Smooth muscle cell of the brain vasculature (primary cell): Measurements from ENCODE around the gene LYRM2.

Source experiments
- DNase-seq: peaks from one replicate; pipeline ENCODE4 v3.0.0-alpha.2; 2012; ENCODE audit warnings: low read depth, low spot score

Gene LYRM2

DNA sequence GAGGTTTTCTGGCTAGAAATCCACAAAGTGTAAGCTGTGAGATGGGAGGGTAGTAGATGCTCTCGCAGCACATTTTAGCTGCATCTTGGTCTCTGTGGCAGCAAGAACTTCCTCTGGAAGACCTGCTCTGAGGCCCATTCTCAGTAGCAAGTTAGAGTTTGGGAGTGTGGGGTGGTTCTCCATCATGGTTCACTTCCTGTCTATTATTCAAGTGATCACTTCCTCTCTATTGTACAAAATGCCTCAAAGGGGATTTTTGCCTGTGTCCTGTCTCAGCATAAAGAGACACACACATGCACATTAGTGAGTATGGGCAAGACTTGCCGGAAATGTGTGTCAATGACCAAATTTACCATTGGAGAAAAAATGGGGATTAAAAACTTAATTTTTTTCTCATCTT is 42.5 kb downstream of the LYRM2 start:
- no peak for DNase-seq

DNA sequence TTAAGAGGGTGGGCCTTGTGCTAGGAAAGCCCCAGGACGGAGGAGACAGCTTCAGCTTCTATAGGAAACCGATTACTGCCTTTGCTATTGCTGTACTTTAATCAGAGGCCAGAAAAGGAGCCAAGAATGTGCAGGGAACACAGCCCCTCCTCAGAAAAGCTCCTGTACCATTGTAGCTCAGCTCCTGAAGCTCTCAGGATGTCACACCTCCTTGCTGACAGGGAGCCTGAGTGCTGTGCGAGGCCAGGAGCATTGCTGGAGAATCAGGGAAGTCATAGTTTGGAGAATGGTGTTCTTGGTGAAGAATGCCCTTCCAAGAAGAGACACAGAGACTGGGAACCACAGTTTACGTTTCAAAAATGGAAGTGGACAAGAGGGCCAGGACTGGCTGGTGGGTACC is 46.8 kb downstream of the LYRM2 start:
- DNase-seq = no peak

DNA sequence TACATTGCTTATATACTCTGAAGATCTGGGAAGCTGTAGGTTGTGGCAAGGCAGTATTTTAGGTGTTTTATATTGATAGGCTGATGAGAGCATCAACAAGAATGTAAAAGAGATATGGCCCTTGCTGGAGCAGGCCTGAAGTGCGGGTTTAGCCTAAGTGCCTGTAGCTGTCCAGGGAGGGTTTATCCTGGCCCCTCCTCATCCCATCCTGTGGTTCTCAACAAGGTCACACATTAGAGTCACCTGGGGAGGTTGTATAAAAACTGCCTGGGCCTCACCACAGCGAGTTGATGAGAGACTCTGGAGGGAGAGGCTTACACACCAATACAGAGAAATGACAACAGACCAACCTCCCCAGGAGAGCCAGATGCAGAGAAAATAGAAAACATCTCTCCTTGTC is 48.4 kb downstream of the LYRM2 start:
- no peak for DNase-seq

DNA sequence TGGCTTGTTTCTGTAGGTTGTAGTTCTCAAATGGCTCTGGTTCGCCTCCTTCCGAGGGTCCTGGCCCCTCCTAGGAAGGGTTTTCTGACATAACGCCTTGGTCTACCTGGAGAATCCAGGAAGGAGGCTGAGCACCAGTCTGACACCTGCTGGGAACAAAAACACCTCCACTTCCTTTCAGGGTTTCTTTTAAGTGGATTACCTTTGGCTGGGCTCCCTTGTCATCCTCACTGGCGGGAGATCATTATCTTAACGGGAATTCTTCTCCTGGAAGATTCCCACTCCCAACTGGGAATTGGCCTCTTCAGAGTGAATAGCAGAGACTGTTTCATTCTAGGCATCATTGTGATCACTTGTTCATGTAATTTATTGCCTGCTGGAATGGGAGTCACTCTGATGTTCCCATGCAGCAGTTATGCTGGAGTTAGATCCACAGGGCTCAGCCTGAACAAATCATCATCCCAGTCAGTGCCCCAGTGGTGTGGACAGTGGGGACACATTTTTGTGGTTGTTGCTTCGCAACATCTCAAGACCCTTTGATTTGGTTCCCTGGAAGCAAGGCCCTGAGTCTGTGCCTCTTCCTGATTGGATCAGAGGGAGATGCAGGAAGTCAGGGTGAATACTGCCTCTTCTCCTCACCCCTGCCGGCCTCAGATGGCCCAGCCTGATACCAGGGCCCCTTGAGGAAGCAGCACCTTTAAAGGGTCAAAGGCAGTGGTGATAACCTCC is 49.1 kb downstream of the LYRM2 start:
- no peak for DNase-seq

DNA sequence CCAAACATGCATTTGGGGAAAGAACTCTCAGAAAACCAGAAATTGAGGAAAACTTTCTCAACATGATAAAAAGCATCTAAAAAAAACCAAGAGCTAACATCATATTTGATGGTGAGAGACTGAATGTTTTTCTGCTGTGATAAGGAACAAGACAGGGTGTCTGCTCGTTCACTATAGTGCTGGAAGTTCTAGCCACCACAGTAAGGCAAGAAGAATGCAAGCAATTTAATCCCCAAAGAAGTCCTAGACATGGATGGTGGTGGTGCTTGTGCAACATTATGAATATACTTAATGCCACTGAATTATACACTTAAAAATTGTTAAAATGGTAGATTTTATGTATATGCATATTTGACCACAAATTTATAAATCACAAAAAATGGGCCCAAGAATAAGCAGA is 53.4 kb downstream of the LYRM2 start:
- DNase-seq = no peak

DNA sequence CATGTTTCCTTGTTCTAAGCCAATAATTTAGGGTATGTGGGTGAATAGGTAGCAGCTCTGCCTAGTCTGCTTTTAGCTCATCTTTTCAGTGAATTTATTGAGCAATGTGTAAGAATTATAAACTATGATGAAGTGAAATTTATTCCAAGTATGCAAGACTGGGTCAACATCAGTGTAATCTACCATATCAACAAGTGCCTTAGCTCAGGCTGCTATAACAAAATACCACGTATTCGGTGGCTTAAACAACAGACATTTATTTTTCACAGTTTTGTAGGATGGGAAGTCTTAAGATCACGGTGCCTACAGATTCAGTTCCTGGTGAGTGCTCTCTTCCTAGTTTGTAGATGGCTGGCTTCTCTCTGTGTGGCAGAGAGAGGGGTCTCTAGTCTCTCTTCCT is 54.0 kb downstream of the LYRM2 start:
- DNase-seq = no peak

DNA sequence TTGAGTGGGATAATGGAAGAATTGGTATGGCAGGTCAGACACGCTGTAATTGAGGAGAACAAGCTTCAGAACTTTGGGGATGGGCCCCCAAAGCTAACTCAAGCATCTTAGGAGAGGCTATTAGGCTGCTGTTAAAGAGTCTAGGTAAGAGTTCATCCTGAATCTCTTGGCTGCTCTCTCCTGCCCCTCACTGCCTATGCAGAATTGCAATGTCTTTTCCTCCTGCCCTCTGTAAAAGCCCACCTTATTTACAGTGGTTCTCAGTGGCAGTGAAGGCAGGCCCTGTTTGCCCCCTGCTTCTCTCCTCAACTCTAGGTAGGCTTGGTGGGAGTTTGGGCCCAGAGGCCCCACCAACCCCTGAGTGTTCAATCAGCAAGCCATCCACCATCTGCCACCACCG is 55.0 kb downstream of the LYRM2 start:
- DNase-seq = no peak

DNA sequence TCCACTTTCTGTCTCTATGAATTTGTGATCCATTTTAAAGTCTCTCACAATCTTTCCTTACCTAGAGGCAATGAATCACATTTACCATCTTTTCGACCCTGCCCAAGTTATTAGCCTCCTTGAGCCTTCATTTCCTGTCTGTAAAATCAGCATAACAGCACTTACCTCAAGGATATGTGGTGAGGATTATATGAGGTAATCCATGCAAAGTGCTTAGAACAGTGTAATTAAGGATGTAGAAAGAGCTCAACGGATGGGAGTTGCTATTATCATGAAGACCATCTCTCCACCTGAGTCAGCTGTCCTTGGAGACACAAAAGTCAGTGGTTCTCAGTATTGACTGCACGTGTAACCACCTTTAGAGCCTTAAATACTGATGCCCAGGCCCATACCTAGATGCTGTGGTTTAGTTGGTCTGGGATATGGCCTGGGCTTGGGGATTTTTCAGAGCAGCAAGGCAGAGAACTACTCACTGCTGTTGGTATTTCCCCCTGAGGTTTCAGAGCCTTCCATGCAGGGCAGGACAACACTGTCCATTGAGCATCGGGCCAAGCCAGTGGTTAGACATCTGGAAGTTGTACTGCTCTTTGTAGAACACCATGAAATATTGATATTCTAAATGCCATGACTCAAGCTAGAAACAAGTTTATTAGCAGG is 55.8 kb downstream of the LYRM2 start:
- DNase-seq = no peak

DNA sequence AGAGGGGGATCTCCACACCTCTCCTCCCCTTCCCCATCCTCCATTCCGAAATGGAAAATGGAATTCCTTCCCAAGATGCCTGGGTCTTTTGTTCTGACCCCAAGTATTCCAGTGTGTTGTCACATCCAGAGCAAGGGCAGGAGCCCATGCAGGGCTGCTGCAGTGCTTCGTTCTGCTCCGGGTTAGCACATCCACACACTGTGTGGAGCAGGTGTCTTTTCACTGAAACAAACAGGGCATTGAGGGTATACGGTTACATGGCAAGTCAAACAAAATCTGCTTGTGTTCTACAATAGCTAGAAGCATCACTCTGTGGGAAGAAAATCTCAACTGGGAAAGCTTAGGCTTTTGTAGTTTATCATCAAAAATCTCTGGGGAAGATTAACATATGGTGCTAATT is 56.9 kb downstream of the LYRM2 start:
- no peak for DNase-seq

DNA sequence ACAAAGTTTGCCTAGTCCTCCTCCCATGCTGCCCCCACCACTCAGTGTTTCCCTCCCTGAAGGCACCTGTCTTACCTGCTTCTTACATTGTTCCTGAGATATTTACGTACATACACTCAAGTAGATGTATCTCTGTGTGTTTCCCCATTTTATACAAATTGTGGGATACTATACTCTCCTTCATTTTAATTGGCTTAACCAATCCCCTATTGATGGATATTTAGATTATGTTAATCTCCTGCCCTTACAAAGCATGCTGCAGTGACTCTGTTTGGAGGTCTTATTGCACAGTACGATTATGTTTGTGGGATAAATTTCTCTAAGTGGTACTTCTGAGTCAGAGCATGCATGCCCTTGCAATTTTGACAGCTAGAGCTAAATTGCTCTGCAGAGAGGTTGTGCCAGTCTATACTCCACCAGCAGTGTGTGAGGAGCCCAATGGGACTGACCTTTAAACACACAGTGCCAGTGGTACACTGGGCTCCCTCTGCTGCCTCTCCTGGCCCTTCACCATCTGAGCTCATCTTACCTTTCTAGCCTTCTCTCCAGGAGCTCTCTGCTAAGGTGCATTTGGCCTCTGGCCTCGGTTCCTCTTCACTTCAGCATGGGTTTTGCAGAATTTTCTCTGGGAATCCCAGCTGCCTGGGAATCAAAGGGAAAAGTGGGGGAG is 57.4 kb downstream of the LYRM2 start:
- DNase-seq = no peak

DNA sequence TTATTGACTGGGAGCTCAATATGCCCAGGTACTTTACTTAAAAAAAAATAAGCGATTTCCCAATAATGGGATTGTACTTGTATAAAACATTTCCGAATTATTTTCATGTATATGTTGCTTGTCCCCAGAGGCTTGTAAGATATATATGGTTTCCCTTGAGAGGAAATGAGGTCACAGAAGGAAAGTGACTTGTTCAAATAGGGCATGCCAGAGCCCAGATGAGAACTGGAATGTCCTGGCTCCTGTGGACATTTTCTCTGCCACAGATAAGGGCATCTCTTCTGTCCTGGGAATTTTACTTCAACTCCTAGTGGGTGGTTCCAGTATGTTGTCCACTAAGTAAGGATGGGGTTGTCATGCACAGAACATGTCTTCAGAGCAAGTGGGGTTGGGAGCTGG is 63.0 kb downstream of the LYRM2 start:
- no peak for DNase-seq

DNA sequence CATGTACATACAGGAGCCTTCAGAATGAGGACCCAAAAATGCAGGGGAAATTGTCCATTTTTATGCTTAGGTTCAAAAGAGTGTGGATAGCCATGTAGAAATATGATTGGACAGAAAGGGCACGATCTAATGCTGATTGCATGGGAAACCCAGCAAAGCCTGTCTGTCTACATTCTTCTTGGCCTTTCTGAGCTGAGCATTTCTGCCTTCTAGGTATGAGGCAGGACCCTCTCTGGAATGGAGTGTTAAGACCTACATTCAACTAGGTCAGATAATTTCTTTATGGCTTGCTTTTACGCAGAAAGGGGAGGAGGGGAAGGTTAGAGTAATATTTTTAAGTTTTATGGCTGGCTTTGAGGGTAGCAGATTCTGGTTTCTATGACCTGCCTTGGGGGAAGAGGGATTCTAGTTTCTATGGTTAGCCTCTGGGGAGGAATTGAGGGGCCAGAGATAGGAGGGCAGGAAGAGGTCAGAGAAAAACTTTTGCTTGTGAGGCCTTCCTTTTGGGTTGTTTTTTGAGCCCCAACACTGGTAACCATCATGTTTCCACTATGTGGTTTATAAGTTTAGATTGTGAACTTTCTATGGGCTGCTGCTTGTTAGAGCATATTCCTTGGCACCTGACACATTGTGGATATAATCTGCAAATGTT is 63.5 kb downstream of the LYRM2 start:
- no peak for DNase-seq

DNA sequence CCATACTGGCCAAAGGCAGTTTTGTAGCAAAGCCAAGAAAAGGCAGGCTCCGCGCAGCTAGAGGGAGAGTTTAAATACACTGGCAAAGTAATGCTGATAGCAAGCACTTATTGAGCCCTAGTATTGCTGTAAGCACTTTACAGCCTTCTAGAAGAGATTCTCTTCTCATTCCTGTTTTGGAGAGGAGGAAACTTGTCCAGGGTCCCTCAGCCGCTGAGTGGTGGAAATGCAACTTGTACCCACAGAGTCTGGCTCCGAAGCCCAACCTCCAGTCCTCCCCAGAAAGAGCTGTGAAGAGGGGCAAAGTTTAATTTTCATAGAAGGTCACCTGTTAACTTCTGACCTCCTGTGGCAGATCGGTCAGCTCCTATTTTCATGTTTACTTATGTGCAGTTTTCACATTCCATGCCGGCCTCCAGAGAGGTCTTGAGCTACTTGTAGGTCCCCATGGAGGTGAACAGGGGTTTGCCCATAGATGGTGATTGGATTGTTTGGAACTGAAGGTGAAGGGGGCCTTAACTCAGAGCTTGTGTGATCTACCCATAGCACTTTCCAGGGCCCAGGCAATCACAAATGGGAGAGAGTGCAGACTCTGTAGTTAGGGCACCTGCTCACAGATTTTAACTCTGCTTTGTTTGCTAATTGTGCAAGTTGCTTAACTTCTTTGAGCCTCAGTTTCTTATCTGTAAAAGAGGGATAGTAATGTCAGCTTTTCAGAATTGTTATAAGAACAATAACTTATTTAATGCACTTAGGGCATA is 70.7 kb downstream of the LYRM2 start:
- DNase-seq = no peak

DNA sequence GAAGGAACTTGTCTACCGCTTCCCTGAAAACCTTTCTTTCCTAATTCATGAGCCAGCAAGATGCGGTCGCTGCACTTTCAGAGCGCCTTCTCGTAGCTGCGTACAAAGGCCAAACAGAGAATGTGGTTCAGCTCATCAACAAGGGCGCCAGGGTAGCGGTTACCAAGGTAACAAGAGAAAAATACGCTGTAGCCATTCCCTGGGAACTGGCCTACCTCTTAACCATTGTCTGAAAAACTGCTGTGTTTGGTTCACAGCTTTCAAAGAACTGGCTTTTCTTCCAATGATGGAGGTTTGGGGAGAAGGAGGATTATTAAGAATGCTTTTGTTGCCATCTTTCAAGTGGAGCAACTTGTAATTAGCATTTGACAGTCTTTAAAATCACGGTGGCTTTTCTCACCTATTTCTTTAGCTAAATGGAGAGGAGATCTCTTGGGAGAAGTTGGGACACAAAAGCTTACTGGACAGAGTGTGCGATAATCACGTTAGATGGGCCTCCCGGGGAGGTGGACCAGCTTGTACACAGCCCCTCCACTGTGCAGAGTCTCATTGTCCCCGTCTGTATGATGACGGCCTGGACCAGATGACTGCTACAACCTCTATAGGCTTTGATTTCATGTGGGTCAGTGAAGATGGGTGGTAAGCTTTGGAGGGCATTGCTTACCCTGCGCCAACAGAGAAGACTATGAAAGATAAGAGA is 71.5 kb downstream of the LYRM2 start:
- DNase-seq = no peak

DNA sequence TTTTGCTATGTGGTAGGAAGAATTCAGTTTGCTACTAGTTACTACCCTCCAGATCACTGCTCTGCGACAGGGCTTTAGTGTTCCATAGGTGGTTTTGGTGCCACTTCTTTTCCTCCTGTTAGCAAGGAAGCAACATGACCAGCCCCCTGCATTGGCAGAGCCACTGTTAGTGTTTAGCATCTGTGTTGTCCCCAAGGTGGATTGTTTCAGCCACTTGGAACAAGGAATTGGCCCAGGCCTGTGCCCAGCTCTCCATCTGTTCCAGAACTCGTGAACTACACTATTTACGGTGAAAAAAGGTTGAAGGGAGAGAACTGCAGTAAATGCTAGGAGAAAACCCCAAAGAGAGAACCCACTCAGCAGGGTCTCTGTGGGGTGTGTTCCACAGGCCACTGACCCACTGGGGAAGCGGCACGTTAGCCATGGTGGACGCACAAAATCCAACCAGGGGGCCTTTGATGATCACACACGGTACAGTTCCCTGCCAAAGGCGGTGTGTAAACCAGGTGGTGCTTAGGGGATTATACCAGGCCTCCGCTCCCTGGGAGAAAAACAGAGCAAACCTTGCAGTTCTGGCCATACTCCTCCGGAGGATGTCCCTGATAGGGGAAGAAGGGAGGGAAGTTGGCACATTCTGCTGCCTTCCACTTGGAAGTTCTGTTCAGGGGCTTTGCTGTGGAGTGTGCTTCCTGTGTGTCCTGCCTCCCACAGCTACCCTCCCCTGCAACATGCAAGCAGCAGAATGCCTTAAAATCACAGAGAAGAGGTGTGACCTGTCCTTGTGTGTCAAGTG is 72.3 kb downstream of the LYRM2 start:
- DNase-seq = no peak

DNA sequence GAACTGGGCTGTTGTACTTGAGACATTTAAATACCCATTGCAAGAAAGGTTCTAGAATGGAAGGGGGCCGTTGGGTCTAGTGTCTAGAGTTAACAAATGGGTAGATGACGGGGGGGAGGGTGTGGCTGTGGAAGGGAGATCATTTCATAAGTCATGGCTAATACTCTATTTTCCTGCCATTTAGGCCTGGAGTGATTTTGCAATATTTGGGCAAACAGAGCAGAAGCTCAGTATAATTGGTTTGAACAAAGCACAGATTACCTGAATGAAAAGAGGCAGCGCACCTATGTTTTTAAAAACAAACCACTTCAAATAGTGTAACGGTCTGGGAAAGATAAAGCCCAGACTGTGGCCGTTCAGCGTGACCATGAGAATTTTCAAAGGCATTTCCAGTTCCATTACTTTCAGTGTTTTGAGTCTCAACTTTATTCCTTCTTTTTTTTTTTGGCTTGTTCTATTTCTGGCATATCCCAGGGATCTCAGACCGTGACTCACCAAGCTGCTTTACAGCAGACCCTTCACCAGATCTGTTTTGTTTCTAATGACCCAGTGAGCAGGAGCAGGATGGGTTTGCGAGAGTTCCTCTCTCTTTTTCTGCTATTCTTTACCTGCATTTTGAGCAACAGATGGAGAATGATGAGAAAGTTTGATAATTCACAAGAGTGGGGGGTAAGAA is 73.7 kb downstream of the LYRM2 start:
- no peak for DNase-seq

DNA sequence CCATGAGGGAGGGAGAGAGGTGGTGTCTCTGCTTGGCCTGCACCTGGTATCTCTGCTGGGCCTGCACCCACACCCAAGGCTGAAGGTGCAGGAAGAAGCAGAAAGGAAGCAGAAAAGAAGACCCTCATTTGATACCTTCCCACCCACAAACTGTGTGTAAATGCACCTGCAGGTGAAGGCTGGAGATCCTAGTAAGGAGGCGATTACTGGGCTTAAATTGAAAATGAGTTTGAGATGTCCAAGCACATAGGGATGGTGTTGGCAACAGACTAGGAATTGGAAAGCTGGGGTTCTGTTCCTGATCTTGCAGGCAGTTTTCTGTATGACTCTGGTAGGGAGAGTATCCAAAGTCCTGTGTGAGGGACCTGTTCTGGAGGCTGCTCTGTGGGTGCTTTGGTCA is 74.7 kb downstream of the LYRM2 start:
- no peak for DNase-seq

DNA sequence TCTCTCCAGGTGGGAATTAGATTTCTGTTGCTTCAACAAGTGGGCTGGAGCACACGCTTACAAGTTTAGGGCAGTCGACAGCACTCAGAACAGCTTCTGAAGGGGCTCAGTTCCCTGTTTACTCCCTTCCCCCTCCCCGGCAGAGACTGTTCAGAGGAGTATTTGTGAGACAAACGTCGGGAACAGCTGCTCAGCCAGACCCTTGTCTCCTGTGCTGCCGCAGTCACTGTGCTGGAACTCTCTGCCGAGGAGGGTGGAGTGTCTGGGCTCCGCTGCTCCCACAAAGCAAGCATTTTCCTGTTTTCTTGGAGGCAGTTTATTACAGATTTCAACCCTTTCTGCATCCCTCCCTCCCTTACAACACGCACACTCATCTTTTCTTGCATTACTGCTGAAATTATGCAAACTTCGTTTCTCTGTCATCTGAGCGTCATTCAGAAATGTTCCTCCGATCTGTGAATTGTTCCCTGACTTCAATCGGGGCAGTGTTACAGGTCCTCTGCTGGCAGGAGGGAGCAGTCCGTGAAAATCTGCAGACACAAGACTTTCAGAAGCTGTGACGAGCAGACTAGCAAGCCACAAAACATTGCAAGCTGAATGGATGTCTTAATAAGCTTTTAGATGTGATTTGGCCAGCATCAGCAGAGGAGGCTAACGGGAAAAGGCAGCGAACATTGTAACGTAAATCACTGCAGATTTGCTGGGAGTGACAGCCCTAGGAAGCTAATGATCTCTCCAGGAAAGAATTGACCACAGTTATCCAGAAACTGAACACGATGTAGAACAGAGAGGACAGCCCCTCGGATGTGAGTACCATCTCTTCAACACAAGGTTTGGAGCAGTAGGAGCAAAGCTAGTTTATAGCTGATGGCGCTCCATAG is 76.2 kb downstream of the LYRM2 start:
- DNase-seq = no peak

DNA sequence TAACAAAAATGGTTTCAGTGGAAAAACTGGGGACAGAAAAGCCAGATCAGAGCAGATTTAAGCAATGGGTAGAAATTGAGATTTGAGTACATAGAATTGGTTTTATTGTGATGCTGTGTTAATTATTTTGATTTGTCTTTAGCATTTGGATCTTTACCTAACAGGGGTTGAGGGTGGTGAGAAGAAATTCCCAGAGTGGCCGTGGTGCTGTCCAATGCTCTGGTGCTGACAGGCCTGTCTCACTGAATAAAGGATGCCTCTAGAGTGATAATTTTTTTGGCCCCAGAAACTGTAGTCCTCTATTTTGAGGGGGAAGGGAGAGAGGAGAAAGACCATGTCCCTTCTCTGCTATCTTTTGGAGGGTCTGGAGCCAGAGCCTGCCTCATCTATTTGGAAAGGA is 79.1 kb downstream of the LYRM2 start:
- no peak for DNase-seq
